GM19324 (cell line): ENCODE measurements around the gene DLG2.

Experiments
- ATAC-seq: cut with Tn5 transposase; IDR thresholded peaks from one replicate; pipeline ENCODE4 v1.9.1; 2021; ENCODE audit warnings: mild to moderate bottlenecking, moderate library complexity; ENCODE audit not compliant: unreplicated experiment, low FRiP score

Gene DLG2

DNA sequence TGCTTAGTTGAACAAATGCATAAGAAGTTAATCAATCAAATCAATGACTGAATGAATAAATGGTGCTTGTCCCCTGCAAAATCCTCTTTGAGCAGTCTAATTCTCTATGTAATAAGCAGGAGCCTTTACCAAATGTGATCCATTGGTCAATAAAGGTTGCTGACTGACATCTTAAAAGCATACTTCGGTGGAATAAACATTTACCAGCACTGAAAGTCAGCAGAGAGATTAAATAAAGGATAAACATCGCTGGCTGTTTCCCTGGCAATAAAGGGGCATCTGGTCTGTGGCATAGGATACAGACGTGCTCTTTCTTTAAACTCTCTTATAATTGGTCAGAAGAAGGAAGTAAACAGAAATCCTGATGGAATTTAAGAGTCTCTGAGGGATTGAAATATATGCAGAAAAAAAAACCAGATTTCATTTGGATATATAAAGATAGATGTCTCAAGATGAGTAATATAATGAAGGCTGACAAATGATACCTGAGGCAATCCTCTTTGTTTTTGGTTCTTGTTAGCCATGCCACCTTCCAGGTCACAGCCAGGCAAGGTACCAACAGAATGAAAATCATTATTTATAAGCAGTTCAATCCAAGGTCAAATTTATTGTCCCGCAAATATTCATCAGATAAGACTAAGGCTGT, 1762.6 kb downstream of the DLG2 start:
- no peak for ATAC-seq

DNA sequence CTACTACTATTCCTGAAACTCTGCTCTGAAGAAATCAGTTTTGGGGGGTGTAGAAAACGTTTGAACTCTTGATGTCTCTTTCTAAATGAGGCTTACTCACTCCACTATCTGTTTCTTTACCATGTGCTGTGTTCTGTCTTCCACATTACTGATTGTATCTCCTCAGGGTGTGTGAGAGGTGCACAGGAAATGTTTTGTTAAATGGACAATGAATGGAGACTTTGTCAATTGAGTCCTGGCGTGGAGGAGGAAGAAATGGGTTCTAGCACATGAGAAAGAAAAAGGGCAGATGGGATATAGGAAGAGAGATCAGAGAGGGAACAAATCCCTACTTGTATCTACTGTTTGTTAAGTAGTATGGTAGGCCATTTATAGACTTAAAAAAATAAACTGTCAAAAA, 1763.9 kb downstream of the DLG2 start:
- ATAC-seq: no peak

DNA sequence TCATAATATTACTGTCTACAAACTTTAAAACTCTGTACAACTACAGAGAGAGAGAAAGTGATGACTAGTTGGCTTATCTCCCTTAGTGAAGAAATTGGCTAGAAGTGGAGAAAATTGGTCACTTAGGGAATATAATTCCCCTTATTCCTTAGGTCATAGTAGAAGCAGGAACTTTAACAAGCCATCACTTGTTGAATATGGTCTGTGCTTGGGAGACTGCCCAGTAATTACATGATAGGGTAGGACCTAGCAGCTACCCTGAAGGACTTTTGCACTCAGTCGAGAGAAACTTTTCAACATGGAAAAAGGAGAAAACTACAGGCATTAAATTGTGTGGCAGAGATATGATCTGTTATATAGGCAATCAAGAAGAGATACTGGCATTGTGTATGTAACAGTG, 1764.5 kb downstream of the DLG2 start:
- no peak for ATAC-seq

DNA sequence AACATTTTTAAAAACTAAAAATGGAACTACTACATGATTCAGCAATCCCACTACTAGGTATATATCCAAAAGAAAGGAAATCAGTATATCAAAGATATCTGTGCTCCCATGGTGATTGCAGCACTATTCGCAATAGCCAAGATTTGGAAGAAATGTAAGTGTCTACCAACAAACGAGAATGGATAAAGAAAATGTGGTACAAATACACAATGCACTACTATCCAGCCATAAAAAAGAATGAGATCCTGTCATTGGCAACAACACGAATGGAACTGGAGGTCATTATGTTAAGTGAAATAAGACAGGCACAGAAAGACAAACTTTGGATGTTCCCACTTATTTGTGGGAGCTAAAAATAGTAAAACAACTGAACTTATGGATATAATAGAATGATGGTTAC, 1765.1 kb downstream of the DLG2 start:
- ATAC-seq: no peak

DNA sequence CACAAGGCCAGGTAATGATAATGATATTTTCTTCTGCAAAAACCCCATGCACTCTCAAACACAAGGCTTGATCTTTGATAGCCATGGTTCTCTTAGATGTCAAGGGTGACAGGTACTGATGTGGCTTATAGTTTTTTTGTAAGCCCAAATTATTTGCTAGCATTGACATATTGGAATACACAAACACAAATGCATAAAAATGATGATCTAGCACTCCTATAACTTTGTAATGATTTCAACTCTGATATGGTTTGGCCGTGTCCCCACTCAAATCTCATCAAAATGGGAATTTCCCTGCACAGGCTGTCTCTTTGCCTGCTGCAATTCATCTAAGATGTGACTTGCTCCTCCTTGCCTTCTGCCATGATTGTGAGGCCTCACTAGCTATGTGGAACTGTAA, 1768.5 kb downstream of the DLG2 start:
- no peak for ATAC-seq

DNA sequence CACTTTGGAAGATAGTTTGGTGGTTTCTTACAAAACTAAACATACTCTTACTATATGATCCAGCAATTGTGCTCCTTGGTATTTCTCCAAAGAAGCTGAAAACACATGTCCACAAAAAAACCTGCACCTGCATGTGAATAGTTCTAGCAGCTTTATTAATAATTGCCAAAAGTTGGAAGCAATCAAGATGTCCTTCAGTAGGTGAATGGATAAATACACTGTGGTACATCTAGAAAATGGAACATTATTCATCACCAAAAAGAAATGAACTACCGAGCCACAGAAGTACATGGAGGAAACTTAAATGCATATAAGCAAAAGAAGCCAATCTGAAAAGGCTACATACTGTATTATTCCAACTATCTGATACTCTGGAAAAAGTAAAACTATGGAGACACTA, 1771.9 kb downstream of the DLG2 start:
- ATAC-seq: no peak

DNA sequence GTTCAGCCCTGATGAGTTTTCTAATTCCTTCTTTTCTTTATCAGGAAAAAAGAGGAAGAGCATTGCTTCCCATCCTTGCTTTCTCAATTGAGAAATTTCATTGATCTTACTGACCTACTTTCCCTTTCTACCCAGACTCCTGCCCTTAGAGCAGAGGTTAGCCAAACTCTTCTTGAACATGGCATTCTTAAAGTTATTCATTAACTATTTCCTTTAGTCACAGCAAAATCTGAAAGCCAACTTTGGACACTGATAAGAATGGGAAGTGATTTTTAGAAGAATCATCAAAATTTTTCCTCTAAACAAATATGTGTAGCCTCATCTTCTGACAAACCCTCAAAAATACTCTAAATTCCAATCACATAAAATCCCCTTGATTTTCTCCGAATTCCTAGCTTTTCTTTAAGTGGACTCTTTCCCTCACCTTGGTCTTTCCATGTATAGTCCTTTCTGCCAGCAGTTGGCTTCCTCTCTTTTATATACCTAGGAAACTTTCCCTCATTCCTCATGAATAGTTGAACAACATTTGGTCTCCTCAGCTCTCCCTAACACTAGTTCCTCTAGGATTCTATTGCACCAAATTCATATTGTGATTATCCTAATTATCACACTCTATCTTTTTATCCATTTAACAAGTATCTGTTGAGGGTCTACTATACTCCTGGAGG, 1774.2 kb downstream of the DLG2 start:
- ATAC-seq: no peak

DNA sequence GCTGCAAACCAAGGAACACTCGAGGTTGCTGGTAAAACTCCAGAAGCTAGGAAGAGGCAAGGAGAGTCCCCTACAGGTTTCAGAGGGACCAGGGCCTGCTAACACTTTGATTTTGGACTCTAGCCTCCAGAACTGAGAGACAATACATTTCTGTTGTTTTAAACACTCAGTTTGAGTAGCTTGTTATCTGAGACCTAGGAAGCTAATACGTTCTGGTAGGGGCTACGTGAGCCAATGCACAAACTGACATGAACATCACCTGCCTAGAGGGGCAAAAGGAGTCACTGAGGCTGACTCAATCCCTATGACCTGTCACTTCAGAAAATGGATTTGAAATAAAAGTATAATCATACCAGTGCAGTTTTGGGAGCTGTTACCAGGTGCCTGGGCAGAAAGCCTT, 1775.1 kb downstream of the DLG2 start:
- ATAC-seq: no peak

DNA sequence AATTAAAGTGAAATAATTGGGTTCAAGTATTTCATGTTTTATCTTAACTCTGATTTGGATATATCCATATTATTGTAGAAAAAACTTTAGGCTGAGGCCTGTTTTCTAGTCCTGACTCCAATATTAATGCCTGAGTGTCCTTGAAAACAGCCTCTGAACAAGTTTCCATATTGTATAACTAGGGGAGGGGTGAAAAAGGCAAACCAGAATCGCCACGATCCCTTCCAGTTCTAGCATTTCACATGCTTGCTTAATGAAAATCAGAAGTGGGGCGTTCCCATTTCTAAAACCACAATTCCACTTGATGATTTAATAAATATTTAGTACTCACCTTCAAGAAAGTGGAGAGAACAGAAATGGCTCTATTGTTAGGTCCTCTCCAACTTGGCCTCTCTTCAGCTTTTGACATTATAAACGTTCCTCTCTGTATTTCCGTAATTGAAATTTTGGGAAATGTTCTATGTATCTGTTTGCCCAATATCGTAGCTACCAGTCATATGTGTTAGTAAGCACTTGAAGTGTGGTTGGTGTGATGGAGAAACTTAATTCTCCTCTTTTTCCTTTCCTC, 1779.6 kb downstream of the DLG2 start:
- ATAC-seq: no peak

DNA sequence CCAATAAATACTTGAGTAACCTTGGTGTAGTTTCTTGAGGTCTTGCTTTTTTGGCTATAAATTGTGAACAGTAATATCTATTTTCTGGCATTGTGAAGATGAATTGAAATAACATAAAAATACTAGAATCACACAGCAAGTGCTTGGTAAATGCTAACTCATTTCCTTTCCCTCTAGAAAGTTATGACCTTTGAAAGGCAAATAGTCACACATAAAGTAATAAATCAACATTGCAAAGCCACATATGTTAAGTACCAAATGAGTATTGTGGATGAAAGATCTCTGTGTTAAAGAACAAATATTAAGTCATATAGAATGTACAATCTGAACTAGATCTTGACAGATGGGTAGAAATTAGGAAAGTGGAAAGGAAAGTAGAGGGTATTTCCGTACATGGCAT, 1781.3 kb downstream of the DLG2 start:
- ATAC-seq: no peak

DNA sequence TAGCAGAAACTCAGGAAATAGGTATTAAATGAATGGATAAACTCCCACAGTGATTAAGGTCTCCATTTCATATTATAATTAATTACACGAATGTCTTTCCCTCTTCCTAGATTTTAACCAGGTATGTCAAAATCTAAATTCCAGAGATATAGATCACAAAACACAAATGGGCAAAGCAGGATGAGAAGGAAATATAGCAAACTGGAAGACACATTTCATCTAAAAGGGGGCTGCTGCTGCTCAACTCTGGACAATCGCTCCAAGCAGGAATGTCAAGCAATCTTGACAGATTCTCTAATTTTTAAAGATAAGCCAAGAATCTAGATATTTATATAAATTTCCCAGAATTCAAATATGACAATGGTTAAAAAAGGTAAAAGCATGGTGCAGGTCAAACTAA, 1786.8 kb downstream of the DLG2 start:
- ATAC-seq: no peak

DNA sequence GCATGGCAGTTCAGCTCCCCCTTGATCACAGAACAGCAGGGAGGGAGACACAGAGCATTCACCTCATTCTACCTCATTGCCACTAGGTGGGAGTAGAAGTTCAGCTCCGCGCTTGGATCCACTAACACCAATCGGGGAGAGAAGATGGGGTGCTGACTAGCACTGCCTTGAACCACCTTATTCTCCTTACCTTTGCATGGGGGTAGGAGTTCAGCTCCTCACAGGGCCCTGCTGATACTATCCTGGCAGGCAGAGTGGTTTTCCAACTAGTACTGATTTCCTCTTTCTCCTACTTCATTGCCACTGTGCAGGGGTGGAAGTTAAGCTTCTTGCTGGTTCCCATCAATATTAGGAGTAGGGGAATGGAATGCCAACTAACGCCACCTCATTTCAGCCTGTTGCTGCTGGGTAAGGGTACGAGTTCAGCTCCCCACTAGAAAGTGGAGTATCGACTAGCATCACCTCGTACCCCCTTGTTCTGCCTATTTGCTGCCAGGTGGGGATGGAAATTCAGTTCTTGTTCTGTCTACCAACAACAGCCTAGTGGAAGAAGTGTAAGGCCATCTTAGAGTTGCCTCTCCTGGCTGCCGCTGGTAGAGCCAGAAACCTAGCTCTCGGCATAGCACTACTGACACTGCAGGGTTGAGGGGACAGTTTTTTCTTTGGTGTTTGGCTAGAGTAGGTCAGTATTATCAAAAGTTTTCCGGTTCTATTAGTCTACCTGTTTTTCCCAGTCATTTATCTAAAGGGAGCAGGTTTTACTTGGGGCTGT, 1790.1 kb downstream of the DLG2 start:
- peak; percentile 82 for ATAC-seq

DNA sequence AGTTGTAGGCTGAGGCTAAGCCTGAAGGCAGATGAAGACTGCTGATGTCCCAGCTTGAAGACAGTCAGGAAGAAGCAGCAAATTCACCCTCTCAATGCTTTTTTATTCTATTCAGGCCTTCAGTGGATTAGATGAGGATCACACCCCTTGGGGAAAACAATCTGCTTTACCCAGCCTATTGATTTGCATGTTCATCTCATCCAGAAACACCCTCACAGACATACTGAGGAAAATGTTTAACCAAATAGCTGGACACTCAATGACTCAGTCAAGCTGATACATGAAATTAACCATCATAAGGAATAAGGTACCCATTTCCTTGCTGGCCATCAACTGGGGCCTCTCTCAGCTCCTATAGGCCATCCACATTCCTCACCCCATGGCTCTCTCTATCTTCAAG, 1791.1 kb downstream of the DLG2 start:
- peak; percentile 3 for ATAC-seq

DNA sequence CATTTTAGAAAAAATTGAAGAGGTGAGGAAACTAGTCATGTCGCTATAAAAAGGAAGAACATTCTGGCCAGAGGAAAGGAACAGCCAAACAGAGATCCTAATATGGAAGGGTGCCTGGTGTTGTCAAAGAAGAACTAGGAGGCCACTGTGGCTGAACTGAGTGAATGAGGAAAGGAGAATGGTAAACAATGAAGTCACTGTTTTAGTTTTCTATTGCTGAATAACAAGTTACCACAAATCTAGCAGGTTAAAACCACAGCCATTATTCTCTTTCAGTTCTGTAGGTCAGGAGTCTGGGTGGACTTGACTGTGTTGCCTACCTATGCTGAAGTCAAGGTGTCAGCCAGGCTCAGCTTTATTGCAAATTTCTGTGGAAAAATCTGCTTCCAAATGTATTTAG, 1791.7 kb downstream of the DLG2 start:
- peak; percentile 83 for ATAC-seq

DNA sequence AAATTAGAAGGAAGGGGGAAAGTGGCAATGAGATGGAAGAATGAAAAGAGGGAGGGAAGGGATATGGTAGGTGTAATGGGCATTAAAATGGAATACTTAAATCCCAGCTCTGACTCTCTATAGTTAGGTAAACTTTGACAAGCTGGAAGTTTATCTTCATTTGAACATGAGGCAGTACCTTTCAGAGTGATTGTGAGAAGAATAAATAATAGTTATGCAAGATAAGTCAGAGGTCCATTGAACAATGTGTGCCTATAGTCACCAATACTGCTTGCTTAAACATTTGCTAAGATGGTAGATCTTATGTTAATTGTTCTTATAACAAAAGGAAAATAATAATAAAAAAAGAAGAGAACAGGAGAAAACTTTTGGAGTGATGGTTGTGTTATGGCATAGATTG, 1795.2 kb downstream of the DLG2 start:
- no peak for ATAC-seq

DNA sequence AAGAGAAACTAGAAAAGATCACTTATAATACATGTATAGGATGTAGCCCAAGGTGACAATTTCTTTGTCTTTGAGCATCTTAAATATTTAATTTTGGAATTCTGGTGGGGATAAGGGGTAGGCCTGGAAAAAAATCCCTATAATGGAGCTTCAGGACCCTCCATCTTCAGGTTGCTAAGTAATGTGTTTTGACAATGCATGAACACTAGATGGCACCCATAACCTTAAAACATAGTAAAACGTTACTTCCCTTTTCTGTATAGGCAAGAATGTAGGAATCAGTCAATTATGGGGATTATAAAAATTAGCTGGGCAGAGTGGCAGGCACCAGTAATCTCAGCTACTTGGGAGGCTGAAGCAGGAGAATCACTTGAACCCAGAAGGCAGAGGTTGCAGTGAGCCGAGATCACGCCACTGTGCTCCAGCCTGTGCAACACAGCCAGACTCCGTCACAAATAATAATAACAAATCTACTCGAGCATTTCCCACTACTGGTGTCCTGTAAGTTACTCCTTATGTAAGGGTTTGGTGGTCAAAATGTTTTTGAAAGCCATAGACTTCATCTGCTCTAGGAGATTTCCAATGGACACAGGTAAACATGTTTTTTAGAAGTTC, 1799.1 kb downstream of the DLG2 start:
- peak; percentile 75 for ATAC-seq

DNA sequence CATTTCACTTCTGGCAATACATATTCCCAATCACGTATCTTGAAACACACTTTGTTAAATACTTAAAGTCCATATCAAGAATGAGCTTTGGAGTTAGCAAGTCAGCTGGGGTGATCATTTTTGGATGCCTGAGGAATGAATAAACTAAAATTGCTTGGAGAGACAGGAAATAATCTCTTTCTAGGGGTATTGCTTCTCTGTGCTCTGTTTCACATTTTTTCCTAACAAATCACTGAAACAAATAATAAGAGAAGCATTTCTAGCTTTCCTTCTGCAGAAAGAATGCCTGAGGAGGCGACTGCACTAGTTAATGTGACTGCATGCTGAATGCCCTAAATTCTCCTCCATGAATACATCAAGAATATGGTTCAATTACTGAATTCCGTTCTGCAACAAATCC, 1799.6 kb downstream of the DLG2 start:
- ATAC-seq: no peak

DNA sequence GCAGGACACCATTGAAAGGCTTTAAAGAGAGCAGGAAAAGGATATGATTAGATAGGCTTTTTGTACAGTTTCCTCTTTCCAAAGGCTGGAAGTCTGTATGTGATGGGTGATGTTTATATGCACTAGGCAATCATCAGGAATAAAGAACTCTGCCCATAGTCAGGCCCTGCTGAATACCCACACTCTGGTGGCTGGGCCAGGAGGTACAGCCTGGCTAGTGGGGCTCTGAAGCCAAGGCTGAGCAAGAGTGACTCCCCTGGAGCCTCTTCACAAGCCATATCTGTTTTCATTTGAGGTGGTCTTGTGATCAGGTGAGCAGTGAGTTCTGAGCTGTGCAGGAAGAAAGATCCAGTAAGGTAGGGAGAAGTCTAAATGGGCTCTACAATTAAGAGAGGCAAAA, 1801.1 kb downstream of the DLG2 start:
- ATAC-seq: no peak

DNA sequence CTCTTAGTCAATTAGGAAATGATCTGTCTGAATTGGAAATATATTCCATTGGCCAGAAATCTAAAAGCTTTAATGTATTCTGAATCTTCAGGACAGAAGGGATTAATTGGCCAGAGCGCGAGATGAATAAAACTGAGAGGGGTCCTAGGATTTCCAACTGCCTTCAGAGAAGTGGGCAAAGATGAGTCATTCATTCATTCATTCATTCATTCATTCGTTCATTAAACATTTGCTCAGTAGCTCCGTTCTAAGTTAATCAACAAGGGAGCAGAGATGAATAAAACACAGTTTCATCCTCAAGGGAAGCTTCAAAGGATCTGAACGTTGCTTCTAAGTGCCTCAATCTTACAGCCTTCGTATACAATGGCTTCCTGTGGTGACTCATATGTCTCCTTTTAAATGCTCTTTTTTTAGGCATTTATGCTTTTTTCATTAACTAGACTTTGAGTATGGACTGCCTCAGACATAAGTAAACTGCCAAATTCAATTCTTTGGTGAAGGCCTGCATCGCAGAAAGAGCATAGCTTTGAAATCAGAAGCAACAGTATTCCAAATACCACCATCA, 1803.6 kb downstream of the DLG2 start:
- ATAC-seq: no peak

DNA sequence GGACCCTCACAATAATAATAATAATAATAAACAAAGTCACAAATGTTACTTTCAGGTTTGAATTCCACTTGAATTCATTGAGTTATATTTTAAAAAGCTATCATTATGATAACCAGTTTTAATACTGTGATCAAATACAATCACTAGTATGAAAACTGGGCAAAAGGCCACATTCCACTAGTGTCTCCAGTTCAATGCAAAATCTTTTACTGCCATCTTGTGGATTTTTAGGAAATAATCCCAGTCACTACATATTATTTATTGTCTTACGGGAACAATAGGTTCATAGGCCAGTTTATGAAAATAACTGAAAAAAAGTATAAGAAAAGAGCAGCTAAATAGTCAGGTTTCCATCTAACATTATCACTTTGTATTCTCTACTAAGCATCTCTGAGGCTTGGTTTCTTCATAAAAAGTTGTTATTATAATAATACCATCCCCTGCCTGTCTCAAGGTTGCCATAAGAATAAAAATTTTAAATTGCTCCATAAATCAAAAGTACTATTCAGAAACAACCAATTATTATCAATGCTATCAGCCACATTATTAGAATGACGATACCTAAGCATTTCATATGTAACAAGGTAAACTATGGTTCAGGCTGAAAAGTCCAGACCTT, 1807.1 kb downstream of the DLG2 start:
- ATAC-seq: no peak
